Activated T-cell treated with anti-CD3 and anti-CD28 coated beads, Interleukin-2, amount 50 U/mL, for 4 hours (primary cell): ENCODE measurements around the gene RSU1. TPM values are rescaled to one million over a fixed set of nuclear protein-coding genes. Genes with fewer than 3 reads are reported as not detected.

Experiments
- ATAC-seq, 2 donors: fragments of 200-7000 bp; cut with Tn5 transposase; one replicate each; pipeline ENCODE4 v1.10.0; 2021
- DNase-seq: peaks from one replicate; pipeline ENCODE4 v3.0.0-alpha.2; 2020
- H3K27me3 Mint-ChIP-seq: one replicate; pipeline ENCODE4 v1.8.0; 2021; ENCODE audit warnings: low read depth, mixed read lengths
- H3K36me3 Mint-ChIP-seq: one replicate; pipeline ENCODE4 v1.8.0; 2022; ENCODE audit warnings: mixed read lengths; ENCODE audit not compliant: insufficient read depth
- H3K4me1 Mint-ChIP-seq: one replicate; pipeline ENCODE4 v1.8.0; 2021; ENCODE audit warnings: low read depth, mixed read lengths
- H3K4me3 Mint-ChIP-seq: one replicate; pipeline ENCODE4 v1.8.0; 2021; ENCODE audit warnings: mild to moderate bottlenecking, moderate library complexity, mixed read lengths
- H3K9me3 Mint-ChIP-seq: one replicate; pipeline ENCODE4 v1.8.0; 2021; ENCODE audit warnings: mixed read lengths
- total RNA-seq, 3 donors: library from RNA; stranded (reverse); gene quantifications; one replicate each; pipeline ENCODE4 v1.2.1, GENCODE V29; 2021

The RSU1 gene
- total RNA-seq, 3 donors from 2014 or later = 34.7 to 45.7 (median 44.7) TPM

- H3K27me3 Mint-ChIP-seq = no peaks in the 10 kb centered on the region
- H3K36me3 Mint-ChIP-seq = peaks cover 14% of the 10 kb centered on the region
- peaks cover 43% of the 10 kb centered on the region for H3K4me1 Mint-ChIP-seq
These were observed 4.5 kb downstream of the RSU1 start for GRCh38 chr10:16812676-16813075.

GRCh38 chr10:16811765-16812164 is 5.5 kb downstream of the RSU1 start:
- Mint-ChIP-seq H3K36me3 (peaks cover 20% of the 10 kb centered on the region), H3K4me3 (no peak overlapping the region), H3K9me3 (no peaks in the 10 kb centered on the region), H3K4me1 (peaks cover 42% of the 10 kb centered on the region), H3K27me3 (no peaks in the 10 kb centered on the region)
- no peak for ATAC-seq
- no peak for DNase-seq

More at GRCh38 chr10:16812676-16813075, 4.5 kb downstream of the RSU1 start:
- Mint-ChIP-seq H3K4me3 (no peak overlapping the region), H3K9me3 (no peaks in the 10 kb centered on the region)
- ATAC-seq = no peak
- no peak for DNase-seq

- H3K4me3 Mint-ChIP-seq = no peak overlapping the region
- H3K36me3 Mint-ChIP-seq = peaks cover 20% of the 10 kb centered on the region
These were observed 5.9 kb downstream of the RSU1 start for GRCh38 chr10:16811292-16811691.

GRCh38 chr10:16809074-16809718 is 8.0 kb downstream of the RSU1 start:
- H3K9me3 Mint-ChIP-seq = no peaks in the 10 kb centered on the region
- H3K4me3 Mint-ChIP-seq = no peak overlapping the region
- peaks cover 17% of the 10 kb centered on the region for H3K36me3 Mint-ChIP-seq
- peaks cover 23% of the 10 kb centered on the region for H3K4me1 Mint-ChIP-seq
- DNase-seq = peak; percentile 29
- no peaks in the 10 kb centered on the region for H3K27me3 Mint-ChIP-seq
- peak; percentile 71 to 83 for ATAC-seq

More at GRCh38 chr10:16811292-16811691, 5.9 kb downstream of the RSU1 start:
- Mint-ChIP-seq H3K27me3 (no peaks in the 10 kb centered on the region), H3K9me3 (no peaks in the 10 kb centered on the region), H3K4me1 (peaks cover 40% of the 10 kb centered on the region)
- no peak for ATAC-seq
- DNase-seq = no peak

GRCh38 chr10:16804123-16804522 is 13.1 kb downstream of the RSU1 start:
- Mint-ChIP-seq H3K4me1 (peaks cover 35% of the 10 kb centered on the region), H3K27me3 (no peaks in the 10 kb centered on the region), H3K4me3 (no peak overlapping the region), H3K36me3 (peaks cover 20% of the 10 kb centered on the region), H3K9me3 (no peaks in the 10 kb centered on the region)
- ATAC-seq (no peak), DNase-seq (no peak)

- Mint-ChIP-seq H3K9me3 (no peaks in the 10 kb centered on the region), H3K27me3 (no peaks in the 10 kb centered on the region), H3K4me3 (no peak overlapping the region), H3K36me3 (peaks cover 23% of the 10 kb centered on the region), H3K4me1 (peaks cover 37% of the 10 kb centered on the region)
- DNase-seq (no peak), ATAC-seq (no peak)
These were observed 13.8 kb downstream of the RSU1 start for GRCh38 chr10:16803464-16803863.

- DNase-seq = no peak
- Mint-ChIP-seq H3K36me3 (peaks cover 26% of the 10 kb centered on the region), H3K9me3 (no peaks in the 10 kb centered on the region), H3K4me1 (peaks cover 43% of the 10 kb centered on the region), H3K4me3 (no peak overlapping the region), H3K27me3 (no peaks in the 10 kb centered on the region)
- ATAC-seq = peak in 1 of 2 donors; percentile 25
These were observed 17.6 kb downstream of the RSU1 start for GRCh38 chr10:16799621-16800020.

GRCh38 chr10:16798571-16798970 is 18.7 kb downstream of the RSU1 start:
- no peaks in the 10 kb centered on the region for H3K27me3 Mint-ChIP-seq
- ATAC-seq (no peak), DNase-seq (no peak)
- peaks cover 26% of the 10 kb centered on the region for H3K36me3 Mint-ChIP-seq
- H3K9me3 Mint-ChIP-seq = no peaks in the 10 kb centered on the region
- H3K4me1 Mint-ChIP-seq = peaks cover 39% of the 10 kb centered on the region
- no peak overlapping the region for H3K4me3 Mint-ChIP-seq

GRCh38 chr10:16795410-16796073 is 21.7 kb downstream of the RSU1 start:
- no peak for ATAC-seq
- H3K4me3 Mint-ChIP-seq = no peak overlapping the region
- peaks cover 31% of the 10 kb centered on the region for H3K36me3 Mint-ChIP-seq
- no peaks in the 10 kb centered on the region for H3K27me3 Mint-ChIP-seq
- H3K4me1 Mint-ChIP-seq = peaks cover 25% of the 10 kb centered on the region
- H3K9me3 Mint-ChIP-seq = no peaks in the 10 kb centered on the region
- DNase-seq = no peak

- Mint-ChIP-seq H3K9me3 (no peaks in the 10 kb centered on the region), H3K27me3 (no peaks in the 10 kb centered on the region), H3K4me3 (no peak overlapping the region), H3K36me3 (peaks cover 33% of the 10 kb centered on the region), H3K4me1 (peaks cover 20% of the 10 kb centered on the region)
- ATAC-seq (no peak), DNase-seq (no peak)
These were observed 23.2 kb downstream of the RSU1 start for GRCh38 chr10:16794005-16794404.

- H3K36me3 Mint-ChIP-seq = peaks cover 33% of the 10 kb centered on the region
- no peaks in the 10 kb centered on the region for H3K27me3 Mint-ChIP-seq
- peaks cover 27% of the 10 kb centered on the region for H3K4me1 Mint-ChIP-seq
- no peaks in the 10 kb centered on the region for H3K9me3 Mint-ChIP-seq
- no peak for ATAC-seq
- no peak for DNase-seq
- no peak overlapping the region for H3K4me3 Mint-ChIP-seq
These were observed 24.5 kb downstream of the RSU1 start for GRCh38 chr10:16792675-16793074.

GRCh38 chr10:16789765-16790164 is 27.5 kb downstream of the RSU1 start:
- no peaks in the 10 kb centered on the region for H3K27me3 Mint-ChIP-seq
- no peak for ATAC-seq
- H3K4me1 Mint-ChIP-seq = peaks cover 29% of the 10 kb centered on the region
- no peak for DNase-seq
- peaks cover 2% of the 10 kb centered on the region for H3K9me3 Mint-ChIP-seq
- no peak overlapping the region for H3K4me3 Mint-ChIP-seq
- H3K36me3 Mint-ChIP-seq = peaks cover 29% of the 10 kb centered on the region

GRCh38 chr10:16789261-16789660 is 28.0 kb downstream of the RSU1 start:
- Mint-ChIP-seq H3K4me1 (peaks cover 29% of the 10 kb centered on the region), H3K36me3 (peaks cover 28% of the 10 kb centered on the region), H3K4me3 (no peak overlapping the region), H3K9me3 (peaks cover 2% of the 10 kb centered on the region), H3K27me3 (no peaks in the 10 kb centered on the region)
- ATAC-seq = no peak
- DNase-seq = no peak

- no peak overlapping the region for H3K4me3 Mint-ChIP-seq
- DNase-seq (no peak), ATAC-seq (no peak)
- H3K9me3 Mint-ChIP-seq = peaks cover 2% of the 10 kb centered on the region
- no peaks in the 10 kb centered on the region for H3K27me3 Mint-ChIP-seq
- H3K36me3 Mint-ChIP-seq = peaks cover 27% of the 10 kb centered on the region
- H3K4me1 Mint-ChIP-seq = peaks cover 29% of the 10 kb centered on the region
These were observed 28.4 kb downstream of the RSU1 start for GRCh38 chr10:16788778-16789177.

- peak overlapping the region; percentile 5 for H3K4me3 Mint-ChIP-seq
- peaks cover 2% of the 10 kb centered on the region for H3K9me3 Mint-ChIP-seq
- ATAC-seq = peak; percentile 38 to 54
- peaks cover 29% of the 10 kb centered on the region for H3K4me1 Mint-ChIP-seq
- no peak for DNase-seq
- no peaks in the 10 kb centered on the region for H3K27me3 Mint-ChIP-seq
- peaks cover 22% of the 10 kb centered on the region for H3K36me3 Mint-ChIP-seq
These were observed 29.1 kb downstream of the RSU1 start for GRCh38 chr10:16788125-16788524.
